Fibroblast of skin of abdomen (primary cell): ENCODE results near the gene KNG1.
"Not testable (repeated sequence)": the region's sequence is repeated elsewhere in the genome, so short reads cannot be mapped to it uniquely, and the experiment has no call there.

Experiments
- DNase-seq: peaks from one replicate; pipeline ENCODE4 v3.0.0-alpha.2; 2013

Gene KNG1

DNA sequence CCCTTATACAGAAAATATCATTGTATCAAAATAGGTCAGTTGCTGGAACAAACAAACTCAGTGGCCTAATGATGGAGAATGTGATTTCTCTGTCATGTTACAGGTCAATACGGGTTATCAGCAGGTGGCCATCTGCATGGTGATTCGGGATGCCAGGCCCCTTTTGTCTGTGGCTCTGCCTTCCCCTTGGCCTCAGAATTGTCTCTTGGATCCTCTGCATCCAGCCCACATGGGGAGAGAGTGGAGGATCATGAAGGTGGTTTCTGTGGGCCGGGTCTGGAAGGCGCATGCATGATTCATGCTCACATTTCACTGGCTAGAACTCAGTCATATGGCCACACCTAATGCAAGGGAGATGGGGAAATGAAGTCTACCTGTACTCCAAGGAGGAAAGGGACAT, 6.5 kb upstream of the KNG1 start:
- DNase-seq = not testable (repeated sequence)

DNA sequence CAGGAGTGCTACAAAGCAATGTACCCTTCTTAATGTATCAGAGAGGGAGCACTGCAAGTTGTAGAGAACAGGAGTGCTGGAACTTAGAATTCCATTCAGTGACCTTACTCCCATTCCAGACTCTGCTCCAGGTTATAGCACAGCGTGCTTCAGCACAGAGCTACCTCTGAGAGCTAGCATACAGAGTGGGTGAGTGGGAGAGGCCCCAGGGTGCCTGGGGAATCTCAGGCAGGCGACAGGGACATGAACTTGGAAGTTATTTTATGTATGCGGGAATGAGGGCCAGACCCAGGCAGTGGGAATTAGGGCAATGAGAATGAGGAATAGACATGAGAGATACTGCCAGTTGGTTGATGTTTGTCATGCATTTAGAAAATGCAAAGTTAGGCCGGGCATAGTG, 3.7 kb upstream of the KNG1 start:
- no peak for DNase-seq

DNA sequence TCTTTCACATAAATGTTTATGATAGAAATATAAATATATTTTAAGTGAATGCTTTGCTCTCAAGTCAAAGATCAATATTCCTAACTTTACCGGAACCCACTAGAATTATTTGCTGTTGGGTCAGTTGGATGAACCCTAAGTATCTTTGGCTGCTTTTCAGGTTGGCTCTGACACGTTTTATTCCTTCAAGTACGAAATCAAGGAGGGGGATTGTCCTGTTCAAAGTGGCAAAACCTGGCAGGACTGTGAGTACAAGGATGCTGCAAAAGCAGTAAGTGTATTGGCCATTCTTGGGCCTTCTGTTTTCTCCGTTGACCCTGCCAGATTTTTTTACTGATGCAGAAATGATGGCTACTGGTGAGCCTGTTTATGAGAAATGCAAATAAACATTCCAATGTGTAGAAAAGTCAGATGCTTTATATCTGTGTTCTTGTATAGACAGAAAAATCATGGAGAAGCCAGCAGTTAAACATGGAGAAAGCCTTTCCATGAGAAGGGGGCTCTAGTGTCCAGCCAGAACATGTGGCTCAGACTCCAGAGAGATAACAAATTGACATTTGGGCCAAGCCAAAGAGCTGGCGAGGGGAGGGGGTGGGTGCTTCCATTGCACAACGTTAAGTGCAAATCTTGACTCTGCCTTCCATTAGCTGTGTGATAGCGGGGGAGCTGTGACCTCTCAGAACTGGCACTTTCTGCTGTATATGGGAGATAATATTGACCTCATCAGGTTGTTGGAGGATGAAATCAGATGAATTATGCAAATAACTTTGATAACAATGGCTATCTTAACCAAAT, 3.0 kb downstream of the KNG1 start:
- no peak for DNase-seq

DNA sequence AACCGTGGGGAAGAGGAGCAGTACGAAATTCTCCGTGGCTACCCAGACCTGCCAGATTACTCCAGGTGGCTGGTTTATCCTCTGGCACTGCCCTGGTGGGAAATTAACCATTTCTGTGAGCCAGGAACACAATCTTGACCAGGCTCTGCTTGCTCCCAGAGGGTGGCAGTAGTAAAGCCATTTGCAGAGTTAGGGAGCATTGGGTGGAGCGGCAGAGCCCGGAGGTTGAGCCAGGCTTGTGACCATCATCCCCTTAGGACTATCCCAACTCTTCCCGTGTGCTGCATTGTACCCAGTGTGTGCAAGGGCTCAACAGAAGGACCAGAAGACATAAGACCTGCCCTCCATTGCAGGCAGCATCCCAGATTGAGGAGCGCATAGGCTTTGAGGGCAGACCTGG, 5.3 kb downstream of the KNG1 start:
- peak; percentile 6 for DNase-seq

DNA sequence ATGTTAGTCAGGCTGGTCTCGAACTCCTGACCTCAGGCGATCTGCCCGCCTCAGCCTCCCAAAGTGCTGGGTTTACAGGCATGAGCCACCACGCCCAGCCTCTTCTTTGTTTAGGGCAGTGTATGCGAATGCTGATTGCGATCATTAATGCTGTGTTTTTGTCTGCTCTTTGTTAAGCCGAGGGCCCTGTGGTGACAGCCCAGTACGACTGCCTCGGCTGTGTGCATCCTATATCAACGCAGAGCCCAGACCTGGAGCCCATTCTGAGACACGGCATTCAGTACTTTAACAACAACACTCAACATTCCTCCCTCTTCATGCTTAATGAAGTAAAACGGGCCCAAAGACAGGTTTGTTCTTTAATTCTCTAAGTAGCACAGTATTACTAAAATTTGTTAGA, 7.8 kb downstream of the KNG1 start:
- DNase-seq = no peak

DNA sequence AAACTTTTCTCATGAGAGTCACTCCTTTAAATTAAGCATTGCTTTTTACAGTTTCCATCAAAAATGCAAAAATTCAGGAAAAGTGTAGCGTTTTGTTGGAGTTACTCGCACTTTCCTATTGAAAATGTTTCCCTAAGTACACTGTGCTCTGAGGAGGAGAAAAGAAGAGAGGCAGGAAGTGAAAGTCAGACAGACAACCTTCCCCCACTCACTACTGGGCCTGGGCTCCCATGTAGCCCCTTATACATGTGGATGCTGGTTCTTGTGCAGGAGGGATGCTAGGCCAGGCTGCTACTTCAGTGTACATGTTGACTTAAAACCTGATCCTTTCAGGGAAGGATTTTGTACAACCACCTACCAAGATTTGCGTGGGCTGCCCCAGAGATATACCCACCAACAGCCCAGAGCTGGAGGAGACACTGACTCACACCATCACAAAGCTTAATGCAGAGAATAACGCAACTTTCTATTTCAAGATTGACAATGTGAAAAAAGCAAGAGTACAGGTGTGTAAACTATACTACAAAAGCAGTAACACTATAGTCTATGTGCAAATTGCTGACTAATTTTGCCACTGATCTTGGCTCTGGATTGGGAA, 15.1 kb downstream of the KNG1 start:
- no peak for DNase-seq

DNA sequence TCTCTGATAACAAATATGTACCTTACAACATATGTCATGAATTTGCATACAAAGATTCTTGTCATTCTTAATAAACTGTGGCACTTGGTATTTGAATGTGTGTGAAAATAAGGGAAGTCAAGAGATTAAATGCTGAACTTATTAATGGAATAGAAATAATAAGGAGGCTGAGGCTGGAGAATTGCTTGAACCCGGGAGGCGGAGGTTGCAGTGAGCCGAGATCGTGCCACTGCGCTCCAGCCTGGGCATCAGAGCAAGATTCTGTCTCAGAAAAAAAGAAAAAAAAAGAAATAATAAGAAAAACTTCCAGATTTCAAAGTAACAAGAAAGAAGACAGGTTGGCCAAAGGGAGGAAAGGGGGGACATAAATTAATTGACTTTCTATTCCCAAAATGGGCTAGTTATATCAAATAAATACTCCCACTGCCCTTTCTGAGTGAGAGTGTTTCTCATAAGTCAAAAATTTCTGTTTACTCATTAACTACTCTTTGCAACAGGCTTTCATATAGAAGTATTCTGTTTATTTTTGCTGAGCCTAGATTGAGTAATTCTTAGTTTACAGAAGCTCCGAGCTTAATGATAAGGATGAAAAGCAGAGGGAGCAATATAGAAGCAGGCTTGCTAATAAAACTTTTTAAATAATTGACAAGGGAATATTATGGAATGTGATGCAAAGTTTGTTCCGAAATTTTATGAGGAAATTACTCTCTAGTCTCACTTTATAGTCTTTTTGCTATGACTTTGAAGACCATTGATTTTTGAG, 25.6 kb downstream of the KNG1 start:
- DNase-seq = no peak

DNA sequence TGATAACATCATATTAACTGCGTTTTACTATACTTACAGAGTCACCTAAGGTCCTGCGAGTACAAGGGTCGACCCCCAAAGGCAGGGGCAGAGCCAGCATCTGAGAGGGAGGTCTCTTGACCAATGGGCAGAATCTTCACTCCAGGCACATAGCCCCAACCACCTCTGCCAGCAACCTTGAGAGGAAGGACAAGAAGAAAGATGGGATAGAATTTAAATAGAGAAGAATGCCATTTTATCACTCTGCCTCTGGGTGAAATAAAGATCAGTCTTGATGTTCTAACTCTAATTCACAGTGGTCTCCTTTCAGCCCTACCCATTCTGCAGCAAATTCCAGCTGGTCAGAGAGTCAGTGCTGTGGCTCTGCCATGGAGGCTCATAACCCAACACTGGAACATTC, 26.5 kb downstream of the KNG1 start:
- DNase-seq = no peak

DNA sequence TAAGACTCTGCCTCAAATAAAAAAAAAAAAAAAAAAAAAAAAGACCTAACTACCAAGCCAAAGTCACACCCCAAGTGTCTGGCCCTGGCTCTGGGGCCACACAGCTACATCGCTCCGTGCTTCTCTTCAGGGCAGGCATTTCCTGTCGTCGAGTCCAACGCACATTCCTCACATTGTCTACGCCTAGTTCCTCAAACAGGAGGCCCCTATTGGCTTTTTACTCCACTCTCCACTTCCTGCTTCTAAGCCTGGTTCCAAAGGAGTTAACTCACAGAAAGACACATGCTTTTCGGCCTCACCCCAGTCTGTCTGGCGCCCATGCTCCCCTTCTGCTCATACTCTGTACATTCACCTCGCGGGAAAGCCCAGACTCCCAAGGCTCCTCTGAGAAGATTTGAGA, 28.8 kb downstream of the KNG1 start:
- peak; percentile 88 for DNase-seq

DNA sequence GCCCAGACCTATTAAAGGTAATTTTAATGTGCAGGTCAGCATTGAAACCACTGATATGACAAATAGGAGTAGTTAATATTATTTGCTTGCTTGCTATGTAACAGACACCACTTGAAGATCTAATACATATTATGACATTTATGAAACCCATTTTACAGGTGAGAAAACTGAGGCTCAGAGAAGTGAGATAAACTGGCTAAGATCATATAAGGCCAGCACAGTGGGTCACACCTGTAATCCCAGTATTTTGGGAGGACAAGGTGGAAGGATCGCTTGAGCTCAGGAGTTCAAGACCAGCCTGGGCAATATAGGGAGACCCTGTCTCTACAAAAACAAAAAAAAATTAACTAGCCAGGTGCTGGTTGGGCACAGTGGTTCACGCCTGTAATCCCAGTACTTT, 33.2 kb downstream of the KNG1 start:
- no peak for DNase-seq

DNA sequence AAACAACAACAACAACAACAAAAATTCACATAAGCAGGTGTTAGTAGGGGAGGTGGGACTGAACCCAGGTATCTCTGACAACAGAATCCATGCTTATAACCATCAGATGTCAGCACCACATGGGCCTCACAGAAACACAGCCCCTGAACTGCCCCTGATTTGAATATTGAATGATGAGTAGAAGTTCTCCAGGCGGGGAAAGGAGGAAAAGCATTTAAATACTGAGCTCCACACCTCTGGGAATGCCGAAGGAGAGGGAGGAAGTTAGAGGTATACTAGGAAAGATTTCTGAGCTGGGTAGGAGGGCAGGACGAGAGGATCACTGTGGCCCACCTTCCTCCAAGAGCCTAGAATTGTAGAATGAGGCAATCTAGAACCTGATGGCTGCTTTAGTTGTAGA, 34.3 kb downstream of the KNG1 start:
- no peak for DNase-seq

DNA sequence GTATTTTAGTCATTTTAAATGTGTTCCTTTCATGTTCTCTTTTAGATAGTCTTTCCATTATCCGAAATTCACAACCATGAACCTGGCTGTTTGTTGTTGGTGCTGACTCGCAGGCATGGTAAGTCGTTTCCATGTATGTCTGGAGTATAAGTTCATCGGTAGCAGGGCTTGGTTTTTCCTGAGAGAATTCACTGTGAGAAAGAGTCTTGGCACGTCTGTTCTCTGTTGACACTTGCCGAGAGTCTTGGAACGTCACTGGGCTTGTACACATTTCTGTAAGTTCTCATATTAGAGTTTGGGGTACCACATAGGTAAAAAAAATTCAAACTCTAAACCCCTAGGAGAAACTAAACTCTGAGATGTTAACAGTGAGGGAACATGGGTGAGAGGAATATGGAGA, 36.8 kb downstream of the KNG1 start:
- DNase-seq = no peak

DNA sequence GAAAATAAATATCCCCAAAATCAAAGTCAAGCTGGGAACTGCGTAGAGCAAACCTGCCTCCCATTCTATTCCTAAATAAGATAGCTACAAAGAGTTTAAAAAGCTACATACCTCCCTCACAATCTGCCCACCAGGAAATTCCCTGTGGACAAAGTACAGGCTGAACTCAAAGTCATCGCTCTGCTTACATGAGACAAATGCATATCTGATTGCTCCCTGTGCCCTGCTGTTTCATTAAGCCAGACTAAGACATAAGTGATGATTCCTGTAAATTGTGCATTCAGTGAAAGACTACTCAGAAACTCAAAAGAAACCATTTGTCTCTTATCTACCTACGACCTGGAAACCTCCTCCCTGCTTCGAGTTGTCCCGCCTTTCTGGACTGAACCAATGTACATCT, 37.7 kb downstream of the KNG1 start:
- no peak for DNase-seq

DNA sequence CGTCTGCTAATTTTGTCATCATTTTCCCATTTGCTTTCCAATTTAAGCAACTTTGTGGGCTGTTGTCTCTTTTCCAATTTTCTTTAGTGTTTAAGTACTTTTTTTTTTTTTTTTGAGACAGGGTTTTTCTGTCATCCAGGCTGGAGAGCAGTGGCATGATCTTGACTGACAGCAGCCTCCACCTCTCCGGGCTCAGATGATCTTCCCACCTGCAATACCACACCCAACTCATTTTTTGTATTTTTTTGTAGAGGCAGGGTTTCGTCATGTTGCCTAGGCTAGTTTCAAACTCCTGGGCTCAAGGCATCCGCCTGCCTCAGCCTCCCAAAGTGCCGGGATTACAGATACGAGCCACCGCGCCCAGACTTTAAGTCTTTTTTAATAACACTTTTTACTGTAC, 40.1 kb downstream of the KNG1 start:
- DNase-seq = no peak

DNA sequence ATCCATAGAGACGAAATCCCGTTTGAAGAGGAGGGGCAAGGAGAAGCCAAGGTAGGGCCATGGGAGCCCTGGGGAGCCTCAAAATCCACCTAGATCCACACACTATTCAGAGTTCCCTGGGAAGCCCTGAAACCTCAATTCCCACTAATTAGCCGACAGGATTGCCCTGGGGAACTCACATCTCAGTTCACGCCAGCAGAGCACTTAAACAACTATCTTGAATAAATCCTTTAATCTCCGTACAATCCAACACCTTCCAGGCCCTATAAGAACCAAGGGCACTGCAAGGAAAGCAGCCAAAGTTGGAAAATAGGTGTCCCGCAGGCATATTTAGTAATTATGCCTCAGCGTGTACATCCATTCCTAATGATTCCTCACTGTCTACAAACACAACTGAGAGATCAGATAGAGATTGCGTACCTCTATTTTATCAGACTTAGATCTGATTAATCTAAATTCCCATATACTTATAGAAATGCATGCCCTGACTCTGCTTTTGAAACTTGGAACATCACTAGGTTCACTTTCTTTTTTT, 40.6 kb downstream of the KNG1 start:
- no peak for DNase-seq

DNA sequence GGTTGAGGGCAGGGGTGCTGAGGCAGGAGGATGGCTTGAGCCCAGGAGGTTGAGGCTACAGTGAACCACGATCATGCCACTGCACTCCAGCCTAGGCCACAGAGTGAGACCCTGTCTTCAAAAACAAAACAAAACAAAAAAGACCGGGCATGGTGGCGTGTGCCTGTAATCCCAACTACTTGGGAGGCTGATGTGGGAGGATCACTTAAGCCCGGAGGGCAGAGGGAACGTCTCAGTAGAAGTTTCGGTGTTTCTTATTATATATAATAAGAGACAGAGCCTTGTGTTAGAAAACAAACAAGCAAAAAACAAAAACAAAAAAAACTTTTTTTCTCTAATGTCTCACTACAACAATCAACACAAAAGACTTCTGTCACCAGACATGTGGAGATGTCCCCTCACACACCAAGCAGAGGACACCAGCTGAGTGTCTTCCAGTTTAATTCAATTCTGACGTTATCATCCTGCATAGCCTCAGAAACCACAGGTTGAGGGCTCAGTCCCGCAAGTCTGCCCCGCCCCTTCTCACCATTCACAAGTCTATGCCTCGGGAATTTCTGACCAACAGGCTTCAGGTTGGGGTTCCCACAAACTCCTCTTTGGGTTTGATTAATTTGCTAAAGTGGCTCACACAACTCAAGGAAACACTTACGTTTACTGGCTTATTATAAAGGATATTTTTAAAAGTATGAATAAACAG, 42.2 kb downstream of the KNG1 start:
- DNase-seq = no peak

DNA sequence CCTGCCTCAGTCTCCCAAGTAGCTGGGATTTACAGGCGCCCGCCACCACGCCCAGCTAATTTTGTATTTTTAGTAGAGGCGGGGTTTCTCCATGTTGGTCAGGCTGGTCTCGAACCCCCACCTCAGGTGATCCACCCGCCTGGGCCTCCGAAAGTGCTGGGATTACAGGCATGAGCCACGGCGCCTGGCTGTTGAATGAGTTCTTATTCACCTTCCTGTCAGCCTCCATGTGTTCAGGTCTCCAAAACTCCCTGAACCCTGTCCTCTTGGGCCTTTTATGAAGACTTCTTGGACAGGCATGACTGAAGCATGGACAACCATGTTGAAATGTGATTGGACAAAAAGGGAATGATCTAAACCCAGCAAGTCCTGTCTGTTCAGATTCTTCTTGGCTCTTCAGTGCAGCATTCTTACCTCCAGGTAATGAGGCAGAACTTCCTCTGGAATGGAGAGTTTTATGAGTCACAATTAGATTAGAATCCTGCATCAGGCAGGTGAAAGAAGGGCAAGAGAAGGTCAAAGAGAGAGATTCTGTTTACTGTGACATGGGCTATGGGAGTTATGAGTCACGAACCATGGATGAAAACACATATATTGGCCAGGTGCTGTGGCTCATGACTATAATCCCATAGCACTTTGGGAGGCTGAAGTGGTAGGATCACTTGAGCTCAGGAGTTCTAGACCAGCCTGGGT, 43.1 kb downstream of the KNG1 start:
- DNase-seq = no peak

DNA sequence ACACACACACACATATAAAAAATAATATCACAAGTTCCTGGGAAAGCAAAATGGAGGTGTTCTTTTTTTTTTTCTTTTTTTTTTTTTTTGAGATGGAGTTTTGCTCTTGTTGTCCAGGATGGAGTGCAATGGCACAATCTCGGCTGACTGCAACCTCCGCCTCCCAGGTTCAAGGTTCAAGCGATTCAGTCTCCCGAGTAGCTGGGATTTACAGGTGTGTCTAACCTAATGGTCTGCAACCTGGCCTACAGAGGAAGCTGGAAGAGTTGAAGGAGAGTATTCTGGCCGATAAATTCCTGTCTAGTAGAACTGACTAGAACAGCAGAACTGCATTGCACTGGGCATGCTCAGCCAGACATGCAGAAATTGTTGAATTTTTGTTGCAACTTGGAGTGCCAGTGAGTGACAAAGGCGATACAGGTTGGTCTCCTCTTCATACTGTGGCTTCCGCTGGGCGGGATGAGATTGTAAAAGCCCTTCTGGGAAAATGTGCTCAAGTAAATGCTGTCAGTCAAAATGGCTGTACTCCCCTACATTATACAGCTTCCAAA, 43.8 kb downstream of the KNG1 start:
- no peak for DNase-seq

DNA sequence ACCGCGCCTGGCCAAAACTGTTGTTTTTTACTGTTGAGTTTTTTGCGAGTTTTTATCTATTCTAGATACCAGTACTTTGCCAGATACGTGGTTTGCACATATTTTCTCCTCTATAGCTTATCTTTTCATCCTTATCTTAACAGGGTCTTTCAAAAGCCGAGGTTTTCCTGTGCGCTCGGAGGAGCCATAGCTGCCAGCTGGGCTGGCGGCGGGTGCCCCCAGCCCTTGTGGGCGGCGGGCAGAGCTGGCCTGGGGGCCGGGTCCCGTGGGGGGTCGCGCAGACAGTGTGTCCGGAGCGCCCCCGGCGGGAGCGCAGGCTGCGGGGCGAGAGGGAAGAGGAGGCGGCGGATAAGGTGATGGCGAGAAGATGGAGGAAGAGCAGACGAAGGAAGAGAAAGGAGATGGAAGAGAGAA, 55.1 kb downstream of the KNG1 start:
- DNase-seq = no peak

DNA sequence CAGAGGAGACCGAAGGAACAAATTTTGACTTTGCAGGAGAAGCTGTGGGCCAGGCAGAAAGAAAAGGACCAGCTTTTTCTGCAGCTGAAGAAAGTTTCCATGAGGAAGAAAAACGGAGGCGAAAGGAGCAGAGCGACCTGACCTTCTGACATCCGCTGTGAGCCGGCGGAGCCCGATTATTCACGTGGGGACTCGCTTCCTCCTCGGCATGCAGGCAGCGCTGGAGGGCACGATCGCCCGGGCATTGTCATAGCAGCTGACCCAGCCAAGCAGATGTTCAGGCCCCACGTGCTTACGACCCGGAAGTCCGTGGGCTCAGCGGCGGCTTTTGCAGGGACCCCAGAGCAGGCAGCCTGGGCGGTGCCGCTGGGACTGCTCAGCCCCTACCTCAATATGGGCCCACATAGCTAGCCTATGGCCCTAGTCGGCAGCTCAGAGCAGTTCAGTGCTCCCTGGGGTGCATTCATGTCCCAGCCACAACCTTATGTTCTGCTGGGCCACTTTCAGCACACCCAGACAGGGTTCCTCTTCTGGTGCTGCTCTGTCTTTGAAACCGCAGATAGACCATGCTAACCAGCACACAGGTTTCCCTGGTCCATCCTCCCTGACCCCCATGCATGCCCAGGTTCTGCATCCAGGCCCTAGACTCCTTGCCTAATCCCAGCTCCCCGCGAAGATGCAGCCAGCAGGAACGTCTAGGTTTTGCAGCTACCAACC, 55.7 kb downstream of the KNG1 start:
- DNase-seq = peak; percentile 15

DNA sequence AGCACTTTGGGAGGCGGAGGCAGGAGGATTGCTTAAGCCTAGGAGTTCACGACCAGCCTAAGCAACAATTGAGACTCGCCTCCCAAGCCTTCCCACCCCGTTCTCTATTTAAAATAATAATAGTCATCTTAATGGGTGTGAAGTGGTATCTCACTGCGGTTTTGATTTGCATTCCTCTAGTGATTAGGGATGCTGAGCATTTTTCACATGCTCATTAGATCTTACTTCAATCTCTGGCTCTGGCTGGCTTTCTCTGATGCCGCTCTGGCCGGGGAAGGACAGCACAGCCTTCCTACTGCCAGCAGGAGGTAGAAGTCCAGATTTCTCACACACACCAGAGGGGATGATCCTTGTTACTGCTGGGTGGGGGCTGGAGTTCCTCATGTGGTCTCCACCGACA, 58.8 kb downstream of the KNG1 start:
- no peak for DNase-seq
